GM18505 (cell line): ENCODE measurements around the gene ADCY5.

Experiments
- ATAC-seq: cut with Tn5 transposase; IDR thresholded peaks from one replicate; pipeline ENCODE4 v1.9.1; 2021; ENCODE audit not compliant: unreplicated experiment
- POLR2A ChIP-seq: IDR thresholded peaks from 4 replicates; pipeline ENCODE4 v1.6.1; 2011; ENCODE audit warnings: borderline replicate concordance; ENCODE audit not compliant: insufficient read depth, insufficient read length; ENCODE audit errors: extremely low read depth

Gene ADCY5

GRCh38 chr3:123344907-123345594 lies 103.8 kb downstream of the ADCY5 start:
- ATAC-seq, result no peak

GRCh38 chr3:123344175-123344906 lies 104.5 kb downstream of the ADCY5 start:
- ATAC-seq, result no peak
- TF ChIP-seq POLR2A, result no peak

More at GRCh38 chr3:123344907-123345594, 103.8 kb downstream of the ADCY5 start:
- no peak for TF ChIP-seq POLR2A

GRCh38 chr3:123343296-123344174 lies 105.4 kb downstream of the ADCY5 start:
- no peak for TF ChIP-seq POLR2A
- no peak for ATAC-seq

GRCh38 chr3:123342631-123343080 lies 106.2 kb downstream of the ADCY5 start:
- TF ChIP-seq POLR2A, result no peak
- no peak for ATAC-seq

GRCh38 chr3:123341871-123342630 lies 106.8 kb downstream of the ADCY5 start:
- TF ChIP-seq POLR2A, result no peak

GRCh38 chr3:123340336-123340735 lies 108.6 kb downstream of the ADCY5 start:
- no peak for ATAC-seq
- TF ChIP-seq POLR2A, result no peak

More at GRCh38 chr3:123341871-123342630, 106.8 kb downstream of the ADCY5 start:
- ATAC-seq, result no peak

GRCh38 chr3:123339302-123339701 lies 109.6 kb downstream of the ADCY5 start:
- no peak for TF ChIP-seq POLR2A
- ATAC-seq, result no peak

GRCh38 chr3:123338620-123339061 lies 110.2 kb downstream of the ADCY5 start:
- ATAC-seq, result no peak
- no peak for TF ChIP-seq POLR2A

GRCh38 chr3:123337948-123338619 lies 110.8 kb downstream of the ADCY5 start:
- ATAC-seq, result no peak
- no peak for TF ChIP-seq POLR2A

- TF ChIP-seq POLR2A, result no peak
- ATAC-seq, result no peak
These were observed 111.7 kb downstream of the ADCY5 start for GRCh38 chr3:123337226-123337625.

- TF ChIP-seq POLR2A, result no peak
- no peak for ATAC-seq
These were observed 112.4 kb downstream of the ADCY5 start for GRCh38 chr3:123336441-123336851.

GRCh38 chr3:123336001-123336400 lies 112.9 kb downstream of the ADCY5 start:
- ATAC-seq, result no peak
- no peak for TF ChIP-seq POLR2A
